Neural cell (in vitro differentiated cells): ENCODE data around the gene ACOT7.

Source experiments
- CTCF ChIP-seq: fragments of 450-650 bp; IDR thresholded peaks from 2 replicates; pipeline ENCODE4 v1.5.1; 2014; ENCODE audit warnings: antibody characterized with exemption, mild to moderate bottlenecking, moderate library complexity; ENCODE audit not compliant: poor library complexity, severe bottlenecking
- EZH2 ChIP-seq: fragments of 200-600, 300-800 bp; shearing (Covaris generic), sonication (generic); IDR thresholded peaks from 2 replicates; pipeline ENCODE4 v1.6.1; 2014; ENCODE audit warnings: antibody characterized with exemption, low read length, borderline replicate concordance, mild to moderate bottlenecking; ENCODE audit not compliant: insufficient read depth, poor library complexity, severe bottlenecking

GRCh38 chr1:6423321-6423999 lies 29.9 kb upstream of the ACOT7 start:
- no peak for TF ChIP-seq EZH2
- TF ChIP-seq CTCF = peak; percentile 85
